Stimulated activated CD4-positive, alpha-beta T cell treated with anti-CD3 and anti-CD28 coated beads, Interleukin-4, amount 100 ng/mL, for 48 hours (primary cell): ENCODE measurements around the gene PRRC2B.
A peak's percentile ranks its signal among the peaks of the same experiment; 100 is the strongest.
"Not testable (repeated sequence)": the region's sequence is repeated elsewhere in the genome, so short reads cannot be mapped to it uniquely, and the experiment has no call there.

Experiments
- DNase-seq, 2 donors: peaks; one replicate each; pipeline ENCODE4 v3.0.0-alpha.2; 2020; ENCODE audit warnings: low read depth in 2 of 2

The PRRC2B gene

GRCh38 chr9:131470581-131470991 lies 76.7 kb downstream of the PRRC2B start:
- DNase-seq, result no peak

DNA sequence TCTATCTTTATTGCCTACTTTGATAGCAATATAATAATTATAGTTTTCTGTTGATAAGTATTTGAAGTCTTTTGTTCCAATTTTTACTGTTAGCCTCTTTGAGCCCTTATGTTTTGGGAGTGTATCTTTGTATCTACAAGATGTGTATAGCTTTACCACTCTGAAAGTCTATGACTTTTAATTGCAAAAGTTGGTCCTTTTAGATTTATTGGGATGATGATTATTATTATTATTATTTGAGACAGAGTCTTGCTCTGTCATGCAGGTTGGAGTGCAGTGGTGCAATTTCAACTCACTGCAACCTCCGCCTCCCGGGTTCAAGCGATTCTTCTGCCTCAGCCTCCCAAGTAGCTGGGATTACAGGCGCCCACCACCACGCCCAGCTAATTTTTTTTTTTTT lies 78.2 kb downstream of the PRRC2B start:
- DNase-seq, result not testable (repeated sequence)

- DNase-seq, result no peak
Measured at GRCh38 chr9:131473198-131473885, 79.5 kb downstream of the PRRC2B start.

- DNase-seq, result no peak
Measured at GRCh38 chr9:131473891-131474290, 80.0 kb downstream of the PRRC2B start.

- DNase-seq, result no peak
Measured at GRCh38 chr9:131474711-131475110, 80.8 kb downstream of the PRRC2B start.

- no peak for DNase-seq
Measured at GRCh38 chr9:131475111-131475955, 81.4 kb downstream of the PRRC2B start.

GRCh38 chr9:131475956-131476776 lies 82.3 kb downstream of the PRRC2B start:
- no peak for DNase-seq

GRCh38 chr9:131476777-131477345 lies 83.0 kb downstream of the PRRC2B start:
- DNase-seq, result no peak

- no peak for DNase-seq
Measured at GRCh38 chr9:131477367-131477766, 83.5 kb downstream of the PRRC2B start.

DNA sequence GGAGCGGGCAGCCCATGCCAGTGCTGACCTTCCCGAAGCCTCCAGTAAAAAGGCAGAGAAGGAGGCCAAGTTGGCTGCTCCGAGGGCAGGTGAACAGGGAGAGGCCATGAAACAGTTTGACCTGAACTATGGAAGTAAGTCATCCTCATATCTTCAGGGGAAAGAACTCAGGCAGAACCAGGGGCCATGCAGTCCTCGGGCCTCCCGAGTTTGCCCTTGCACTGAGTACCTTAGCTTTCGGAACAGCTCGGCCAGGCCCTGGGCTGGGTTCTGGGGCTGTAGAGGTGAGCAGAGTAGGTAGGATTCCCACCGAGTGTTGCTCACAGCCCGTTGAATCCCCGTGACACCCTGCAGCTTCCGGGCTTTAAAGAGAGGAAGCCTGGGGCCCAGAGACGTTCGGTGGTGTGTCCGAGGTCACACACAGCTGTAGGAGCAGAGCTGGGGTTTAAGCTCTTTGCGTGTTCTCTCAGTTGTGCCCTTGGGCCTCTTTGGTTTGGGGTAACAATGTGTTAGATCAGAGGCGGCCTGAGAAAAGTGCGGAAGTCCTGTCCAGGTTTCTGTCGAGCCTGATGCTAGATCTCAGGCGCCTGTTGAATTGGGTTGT lies 84.0 kb downstream of the PRRC2B start:
- no peak for DNase-seq

DNA sequence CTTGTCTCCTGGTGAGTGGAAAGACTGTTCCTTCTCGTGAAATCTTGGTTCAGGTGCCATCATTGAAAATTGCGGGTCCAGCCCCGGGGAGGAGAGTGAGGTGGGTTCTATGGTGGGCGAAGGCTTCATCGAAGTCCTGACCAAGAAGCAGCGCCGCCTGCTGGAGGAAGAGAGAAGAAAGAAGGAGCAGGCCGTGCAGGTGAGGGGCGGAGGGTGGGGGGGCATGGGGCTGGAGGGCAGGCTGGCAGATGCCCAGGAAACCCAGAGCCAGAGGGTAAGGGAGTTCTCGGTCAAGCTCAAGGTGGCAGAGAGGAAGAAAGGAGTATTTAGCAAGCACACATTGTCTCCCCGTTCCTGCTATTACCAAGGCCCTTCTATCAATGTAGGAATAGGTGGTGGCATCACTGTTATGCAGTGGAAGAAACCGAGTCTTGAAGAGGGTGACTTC lies 84.6 kb downstream of the PRRC2B start:
- peak; percentile 28 to 54 for DNase-seq

DNA sequence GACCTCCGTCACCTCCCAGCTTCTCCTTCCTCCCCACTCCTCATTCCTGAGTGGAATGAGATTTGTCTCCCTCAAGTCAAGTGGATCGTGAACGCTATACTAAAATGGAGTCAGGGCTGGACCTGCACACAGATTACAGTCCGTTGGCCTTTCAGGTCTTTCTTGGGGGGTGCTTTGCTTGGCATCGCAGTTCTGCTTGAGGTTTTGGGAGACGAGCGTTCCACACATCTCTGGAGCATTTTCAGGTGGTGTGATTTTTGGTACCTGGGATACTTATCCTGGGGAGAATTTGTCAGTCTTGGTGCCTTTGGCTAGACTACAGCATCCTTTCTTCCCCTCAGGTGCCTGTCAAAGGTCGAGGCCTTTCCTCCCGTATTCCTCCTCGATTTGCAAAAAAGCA lies 85.0 kb downstream of the PRRC2B start:
- no peak for DNase-seq

DNA sequence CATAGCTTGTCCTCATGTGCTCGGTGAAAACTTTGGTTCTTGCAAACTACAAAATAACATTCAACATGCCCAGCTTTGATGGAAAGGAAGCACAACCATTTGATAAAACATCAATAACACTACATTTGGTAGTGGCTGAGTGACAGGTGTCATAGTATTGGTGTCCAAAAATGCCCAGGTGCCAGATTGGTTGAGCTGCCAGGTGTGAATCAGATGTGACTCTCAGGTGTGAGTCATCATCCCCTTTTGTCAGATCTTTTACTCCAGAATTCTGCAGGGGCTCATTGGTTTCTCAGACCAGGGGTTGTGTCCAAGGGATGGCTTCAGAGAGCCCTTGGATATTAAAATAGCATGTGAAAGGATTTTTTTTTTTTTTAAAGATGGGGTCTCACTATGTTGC lies 86.4 kb downstream of the PRRC2B start:
- no peak for DNase-seq

- no peak for DNase-seq
Measured at GRCh38 chr9:131481441-131482342, 87.8 kb downstream of the PRRC2B start.

GRCh38 chr9:131482343-131483006 lies 88.6 kb downstream of the PRRC2B start:
- DNase-seq, result no peak

GRCh38 chr9:131483319-131484050 lies 89.6 kb downstream of the PRRC2B start:
- no peak for DNase-seq

- DNase-seq, result no peak
Measured at GRCh38 chr9:131484051-131484445, 90.2 kb downstream of the PRRC2B start.

DNA sequence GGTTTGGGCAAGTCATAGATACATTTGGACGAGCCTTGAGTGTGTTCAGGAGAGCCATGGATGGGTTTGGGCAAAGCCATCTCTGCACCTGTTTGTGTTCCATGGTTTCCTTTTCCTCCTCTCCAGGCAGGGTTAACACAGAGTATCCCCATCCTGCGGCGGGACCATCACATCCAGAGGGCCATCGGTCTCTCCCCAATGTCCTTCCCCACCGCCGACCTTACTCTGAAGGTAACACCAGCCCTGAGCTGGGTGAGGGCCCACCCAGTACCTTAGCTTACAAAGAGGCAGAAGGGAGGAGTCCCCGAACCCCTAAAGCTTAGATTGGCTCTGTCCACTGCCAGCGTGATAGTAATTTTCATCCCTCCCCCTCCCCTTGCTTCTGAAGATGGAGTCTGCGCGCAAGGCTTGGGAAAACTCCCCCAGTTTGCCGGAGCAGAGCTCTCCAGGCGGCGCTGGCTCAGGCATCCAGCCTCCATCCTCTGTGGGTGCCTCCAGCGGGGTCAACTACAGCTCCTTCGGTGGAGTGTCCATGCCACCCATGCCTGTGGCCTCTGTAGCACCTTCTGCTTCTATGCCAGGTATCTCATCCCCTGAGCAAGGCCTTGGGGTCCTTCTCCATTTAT lies 90.8 kb downstream of the PRRC2B start:
- no peak for DNase-seq

DNA sequence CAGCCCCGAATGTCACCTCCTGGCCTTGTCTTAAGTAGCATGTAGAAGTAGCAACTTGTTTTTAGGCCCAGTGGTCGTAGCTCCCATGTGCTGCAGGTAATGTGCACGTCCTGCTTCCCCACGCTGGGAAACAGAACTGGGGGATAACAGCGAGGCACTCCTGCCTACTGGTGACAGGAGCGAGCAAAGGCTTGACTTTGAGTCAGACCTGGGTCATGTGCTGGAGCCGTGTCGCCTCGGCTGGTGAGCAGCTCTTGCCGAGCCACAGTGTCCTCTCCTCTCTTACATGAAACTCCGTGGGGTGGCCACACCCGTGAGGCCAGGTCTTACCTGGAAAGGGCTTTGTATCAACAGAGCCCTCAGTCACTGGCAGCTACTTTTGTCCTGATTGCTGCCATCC lies 91.3 kb downstream of the PRRC2B start:
- no peak for DNase-seq
